T-cell (primary cell): ENCODE measurements around the gene RNASE13. TPM values are rescaled to one million over a fixed set of nuclear protein-coding genes. Genes with fewer than 3 reads are reported as not detected.

Experiments used
- ATAC-seq, 4 experiments: fragments of 200-7000 bp in 3 of 4; fragments of 150-1000 bp in 1 of 4; cut with Tn5 transposase; replicated peaks in 1 of 4; 1 replicate in 3 of 4; 2 replicates in 1 of 4; pipeline ENCODE4 v1.10.0; 2021; ENCODE audit warnings: moderate library complexity in 3 of 4, mild to moderate bottlenecking in 2 of 4, moderate number of reproducible peaks in 1 of 4
- CTCF ChIA-PET, 2 donors: fragments of 300-600 bp; sonication (Branson Sonifier 250); formaldehyde crosslinking; loops; one replicate each; lab custom pipeline; 2022; ENCODE audit warnings: antibody characterized with exemption in 2 of 2; lab: Charles Lee
- POLR2A ChIA-PET, 2 donors: fragments of 300-600 bp; sonication (Branson Sonifier 250); formaldehyde crosslinking; loops; one replicate each; lab custom pipeline; 2022; ENCODE audit warnings: antibody characterized with exemption in 2 of 2; lab: Charles Lee
- DNase-seq, 35 experiments: peaks; one replicate each; pipeline versions ENCODE4 v3.0.0 to v3.0.0-alpha.2; 2013 to 2023
- H3K27ac ChIP-seq: one replicate; pipeline ENCODE4 v1.5.1; 2013; ENCODE audit warnings: low read length
- H3K27me3 ChIP-seq, 2 experiments: replicated peaks in 1 of 2; 1 replicate in 1 of 2; 2 replicates in 1 of 2; pipeline versions ENCODE4 v1.6.1 to v1.7.0; 2013; ENCODE audit warnings: low read length in 1 of 2, mixed read lengths in 1 of 2; ENCODE audit not compliant: control insufficient read depth in 2 of 2, insufficient read depth in 2 of 2; ENCODE audit errors: extremely low read depth in 1 of 2
- H3K36me3 ChIP-seq, 2 donors: 1 replicate in 1 of 2; 2 replicates in 1 of 2; pipeline versions ENCODE4 v1.6.1 to v1.7.0; 2013; ENCODE audit warnings: low read length in 1 of 2; ENCODE audit not compliant: control insufficient read depth in 2 of 2, insufficient read depth in 1 of 2; ENCODE audit errors: extremely low read depth in 1 of 2
- H3K4me1 ChIP-seq, 2 experiments: 1 replicate in 1 of 2; 2 replicates in 1 of 2; pipeline versions ENCODE4 v1.6.1 to v1.7.0; 2013; ENCODE audit warnings: low read length in 2 of 2, mixed read lengths in 1 of 2; ENCODE audit not compliant: insufficient read depth in 2 of 2, control insufficient read depth in 1 of 2; ENCODE audit errors: extremely low read depth in 1 of 2
- H3K4me3 ChIP-seq, 2 donors: 1 replicate in 1 of 2; 2 replicates in 1 of 2; pipeline versions ENCODE4 v1.5.1 to v1.7.0; 2013; ENCODE audit warnings: mild to moderate bottlenecking in 2 of 2, low read length in 1 of 2, moderate library complexity in 1 of 2; ENCODE audit not compliant: control insufficient read depth in 1 of 2; ENCODE audit errors: extremely low read depth in 1 of 2
- H3K9me3 ChIP-seq: 2 replicates; pipeline ENCODE4 v1.7.0; 2013
- H3K27ac Mint-ChIP-seq, 2 donors: one replicate each; pipeline ENCODE4 v1.8.0; 2020 to 2021; ENCODE audit warnings: mild to moderate bottlenecking in 2 of 2, mixed read lengths in 2 of 2
- H3K27me3 Mint-ChIP-seq, 2 donors: one replicate each; pipeline ENCODE4 v1.8.0; 2021 to 2022; ENCODE audit warnings: mixed read lengths in 2 of 2
- H3K36me3 Mint-ChIP-seq: one replicate; pipeline ENCODE4 v1.8.0; 2021; ENCODE audit warnings: mixed read lengths
- H3K4me1 Mint-ChIP-seq, 3 donors: one replicate each; pipeline ENCODE4 v1.8.0; 2020 to 2022; ENCODE audit warnings: mixed read lengths in 3 of 3, mild to moderate bottlenecking in 1 of 3
- H3K4me3 Mint-ChIP-seq, 3 donors: one replicate each; pipeline ENCODE4 v1.8.0; 2020 to 2022; ENCODE audit warnings: mild to moderate bottlenecking in 3 of 3, mixed read lengths in 3 of 3, moderate library complexity in 3 of 3
- H3K9me3 Mint-ChIP-seq, 3 donors: one replicate each; pipeline ENCODE4 v1.8.0; 2020 to 2022; ENCODE audit warnings: mixed read lengths in 3 of 3
- WGBS: methylation state at CpG from one replicate; pipeline ENCODE4 v1.1.5; 2013; ENCODE audit warnings: missing lambda C conversion rate; ENCODE audit not compliant: insufficient coverage; 5-methylcytosine and 5-hydroxymethylcytosine counted together
- total RNA-seq, 35 experiments: library from RNA in 6 of 35; stranded (reverse) in 6 of 35; fragments of 120-200 nt in 1 of 35; gene quantifications; one replicate each; pipeline versions ENCODE4 v1.2.1 to v1.2.4 and lab custom pipeline; 2013 to 2026

Gene RNASE13
- total RNA-seq, 5 donors from 2014 or later (not counting 1 experiment from before 2014, with no cell fraction given): not detected

DNA sequence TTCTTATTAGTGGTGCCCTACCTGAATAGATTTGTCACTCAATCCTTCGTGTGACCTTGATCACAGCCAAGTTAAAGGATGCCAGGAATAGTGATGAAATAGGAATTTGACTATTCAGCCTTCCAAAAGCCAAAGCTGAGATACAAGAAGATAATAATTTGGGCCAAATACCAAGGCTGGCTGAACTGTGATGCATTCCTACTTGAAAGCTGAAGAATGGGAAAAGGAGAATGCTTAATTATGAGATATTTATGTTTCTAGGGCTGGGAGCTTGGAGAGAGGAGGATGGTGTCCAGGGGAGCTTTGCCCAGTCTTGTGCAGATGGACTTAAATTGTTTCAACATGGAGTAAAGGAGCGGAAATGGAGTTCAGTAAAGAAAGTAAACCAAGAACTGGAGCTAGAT is 12.8 kb upstream of the RNASE13 start:
- H3K4me1 ChIP-seq: peaks cover 0 to 8% of the 10 kb centered on the region in 2 experiments
- no peak overlapping the region for H3K27ac ChIP-seq

DNA sequence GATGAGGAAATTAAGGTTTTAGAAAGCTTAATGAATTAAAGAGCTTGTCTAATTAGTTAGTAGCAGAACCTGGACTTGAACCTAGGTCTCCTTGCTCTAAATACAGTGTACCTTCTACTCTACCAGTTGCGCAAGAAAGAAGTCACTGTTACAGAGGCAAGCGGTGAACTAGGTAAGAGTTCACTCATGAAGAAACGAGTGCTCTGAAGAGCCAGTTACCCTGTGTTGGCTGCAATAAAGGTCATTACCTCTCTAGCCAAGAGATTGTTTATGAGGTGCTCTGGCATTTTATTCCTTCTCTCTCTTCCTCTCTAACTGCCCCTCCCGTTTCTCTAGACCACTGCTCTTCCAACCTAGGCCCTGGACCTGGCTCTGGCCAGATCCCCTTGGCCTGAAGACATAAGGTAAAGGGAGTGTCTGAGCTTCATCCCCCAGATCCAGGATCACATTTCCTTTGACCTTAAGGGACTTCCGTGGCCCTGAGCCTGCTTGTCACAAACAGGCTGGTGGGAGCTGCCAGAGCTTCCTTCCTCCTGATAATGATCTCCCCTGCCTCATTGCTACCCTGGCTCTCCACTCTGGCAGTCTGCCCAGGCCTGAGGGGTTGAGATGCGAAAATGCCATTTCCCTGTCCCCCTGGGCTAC is 9.5 kb upstream of the RNASE13 start:
- H3K4me3 Mint-ChIP-seq: peak overlapping the region in 1 of 3 donors; percentile 12
- Histone ChIP-seq H3K36me3 (no peaks in the 10 kb centered on the region), H3K27me3 (peaks cover 0 to 8% of the 10 kb centered on the region in 2 experiments), H3K27ac (no peak overlapping the region), H3K4me1 (peaks cover 0 to 8% of the 10 kb centered on the region in 2 experiments), H3K9me3 (no peaks in the 10 kb centered on the region), H3K4me3 (no peak overlapping the region)
- peak in 3 of 35 experiments; percentile 12 to 20 (median 16) for DNase-seq
- POLR2A ChIA-PET: interaction anchor here in 1 of 2 donors (0.6 kb wide), 1 partner anchor 54 kb away, joined by 4 read pairs; no protein-coding TSS in a partner anchor
- WGBS: 37% methylated on average over 2 of the region's 6 CpGs
- H3K27me3 Mint-ChIP-seq: peaks cover 5 to 22% of the 10 kb centered on the region in 2 donors
- H3K36me3 Mint-ChIP-seq: no peaks in the 10 kb centered on the region
- peak in 2 of 4 experiments; percentile 40 to 46 for ATAC-seq
- peak overlapping the region; percentile 23 to 89 for H3K27ac Mint-ChIP-seq
- H3K9me3 Mint-ChIP-seq: no peaks in the 10 kb centered on the region
- CTCF ChIA-PET: interaction anchor here (0.8 to 6.6 kb wide), 5 partner anchors 10 to 60 kb away, joined by 3 to 53 read pairs (median 4); no protein-coding TSS in a partner anchor
- H3K4me1 Mint-ChIP-seq: peaks cover 9 to 16% (median 10%) of the 10 kb centered on the region in 3 donors

More for the DNA sequence above, 12.8 kb upstream of the RNASE13 start:
- ChIA-PET CTCF (interaction anchor here in 1 of 2 donors (0.7 to 1.4 kb wide), 6 partner anchors 14 to 45 kb away, joined by 3 to 4 read pairs (median 3); no protein-coding TSS in a partner anchor), POLR2A (no interaction called here)
- no peaks in the 10 kb centered on the region for H3K9me3 Mint-ChIP-seq
- Histone ChIP-seq H3K9me3 (no peaks in the 10 kb centered on the region), H3K36me3 (no peaks in the 10 kb centered on the region), H3K4me3 (no peak overlapping the region), H3K27me3 (peaks cover 0 to 19% of the 10 kb centered on the region in 2 experiments)
- WGBS: 100% methylated on average over 1 of the region's 2 CpGs
- no peak for DNase-seq
- ATAC-seq: no peak
- H3K27ac Mint-ChIP-seq: no peak overlapping the region
- H3K4me3 Mint-ChIP-seq: no peak overlapping the region
- H3K27me3 Mint-ChIP-seq: peaks cover 5 to 21% of the 10 kb centered on the region in 2 donors
- H3K36me3 Mint-ChIP-seq: no peaks in the 10 kb centered on the region
- peaks cover 9 to 16% (median 10%) of the 10 kb centered on the region in 3 donors for H3K4me1 Mint-ChIP-seq

DNA sequence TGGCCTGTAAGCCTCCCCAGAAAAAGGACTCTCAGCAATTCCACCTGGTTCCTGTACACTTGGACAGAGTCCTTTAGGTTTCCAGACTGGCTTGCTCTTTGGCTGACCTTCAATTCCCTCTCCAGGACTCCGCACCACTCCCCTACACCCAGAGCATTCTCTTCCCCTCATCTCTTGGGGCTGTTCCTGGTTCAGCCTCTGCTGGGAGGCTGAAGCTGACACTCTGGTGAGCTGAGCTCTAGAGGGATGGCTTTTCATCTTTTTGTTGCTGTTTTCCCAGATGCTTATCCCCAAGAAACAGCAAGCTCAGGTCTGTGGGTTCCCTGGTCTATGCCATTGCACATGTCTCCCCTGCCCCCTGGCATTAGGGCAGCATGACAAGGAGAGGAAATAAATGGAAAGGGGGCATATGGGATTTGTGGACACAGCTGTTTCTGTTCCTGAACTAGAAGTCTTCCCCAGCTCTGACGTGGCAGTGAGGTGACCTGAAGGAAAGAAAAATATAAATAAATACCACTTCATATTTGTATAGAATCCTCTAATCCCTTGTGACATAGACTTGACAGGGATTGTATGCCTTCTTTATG is 8.9 kb upstream of the RNASE13 start:
- ATAC-seq (no peak), DNase-seq (no peak)
- Histone ChIP-seq H3K27ac (no peak overlapping the region), H3K27me3 (peaks cover 0 to 8% of the 10 kb centered on the region in 2 experiments), H3K4me1 (peaks cover 0 to 8% of the 10 kb centered on the region in 2 experiments), H3K9me3 (no peaks in the 10 kb centered on the region), H3K4me3 (no peak overlapping the region), H3K36me3 (no peaks in the 10 kb centered on the region)
- H3K27me3 Mint-ChIP-seq: peaks cover 5 to 22% of the 10 kb centered on the region in 2 donors
- ChIA-PET CTCF (interaction anchor here (0.8 to 6.6 kb wide), 5 partner anchors 10 to 61 kb away, joined by 3 to 53 read pairs (median 4); no protein-coding TSS in a partner anchor), POLR2A (interaction anchor here in 1 of 2 donors (0.6 kb wide), 2 partner anchors 48 to 54 kb away, joined by 3 to 4 read pairs; no protein-coding TSS in a partner anchor)
- H3K4me1 Mint-ChIP-seq: peaks cover 9 to 16% (median 10%) of the 10 kb centered on the region in 3 donors
- H3K27ac Mint-ChIP-seq: no peak overlapping the region
- no CpG with 5 or more reads among the region's 2 CpGs for WGBS
- no peak overlapping the region for H3K4me3 Mint-ChIP-seq
- no peaks in the 10 kb centered on the region for H3K36me3 Mint-ChIP-seq
- H3K9me3 Mint-ChIP-seq: no peaks in the 10 kb centered on the region

DNA sequence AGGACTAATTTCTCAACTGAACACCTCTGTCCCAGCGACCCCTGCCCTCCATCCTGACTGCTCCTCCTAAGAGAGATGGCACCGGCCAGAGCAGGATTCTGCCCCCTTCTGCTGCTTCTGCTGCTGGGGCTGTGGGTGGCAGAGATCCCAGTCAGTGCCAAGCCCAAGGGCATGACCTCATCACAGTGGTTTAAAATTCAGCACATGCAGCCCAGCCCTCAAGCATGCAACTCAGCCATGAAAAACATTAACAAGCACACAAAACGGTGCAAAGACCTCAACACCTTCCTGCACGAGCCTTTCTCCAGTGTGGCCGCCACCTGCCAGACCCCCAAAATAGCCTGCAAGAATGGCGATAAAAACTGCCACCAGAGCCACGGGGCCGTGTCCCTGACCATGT is 8.3 kb upstream of the RNASE13 start:
- H3K36me3 ChIP-seq: no peaks in the 10 kb centered on the region
- ChIA-PET POLR2A (interaction anchor here in 1 of 2 donors (0.6 kb wide), 1 partner anchor 47 kb away, joined by 3 read pairs; no protein-coding TSS in a partner anchor), CTCF (interaction anchor here (2.5 to 6.6 kb wide), 2 partner anchors 27 to 28 kb away, joined by 15 to 53 read pairs; no protein-coding TSS in a partner anchor)
- Mint-ChIP-seq H3K4me3 (no peak overlapping the region), H3K9me3 (no peaks in the 10 kb centered on the region), H3K27me3 (peaks cover 5 to 22% of the 10 kb centered on the region in 2 donors), H3K36me3 (no peaks in the 10 kb centered on the region), H3K4me1 (peaks cover 9 to 16% (median 10%) of the 10 kb centered on the region in 3 donors), H3K27ac (no peak overlapping the region)
- H3K9me3 ChIP-seq: no peaks in the 10 kb centered on the region
- peaks cover 0 to 8% of the 10 kb centered on the region in 2 experiments for H3K27me3 ChIP-seq
- no peak overlapping the region for H3K4me3 ChIP-seq
- WGBS: 52% methylated on average over 7 of the region's 8 CpGs
- no peak overlapping the region for H3K27ac ChIP-seq
- DNase-seq: no peak
- peaks cover 0 to 8% of the 10 kb centered on the region in 2 experiments for H3K4me1 ChIP-seq
- no peak for ATAC-seq

DNA sequence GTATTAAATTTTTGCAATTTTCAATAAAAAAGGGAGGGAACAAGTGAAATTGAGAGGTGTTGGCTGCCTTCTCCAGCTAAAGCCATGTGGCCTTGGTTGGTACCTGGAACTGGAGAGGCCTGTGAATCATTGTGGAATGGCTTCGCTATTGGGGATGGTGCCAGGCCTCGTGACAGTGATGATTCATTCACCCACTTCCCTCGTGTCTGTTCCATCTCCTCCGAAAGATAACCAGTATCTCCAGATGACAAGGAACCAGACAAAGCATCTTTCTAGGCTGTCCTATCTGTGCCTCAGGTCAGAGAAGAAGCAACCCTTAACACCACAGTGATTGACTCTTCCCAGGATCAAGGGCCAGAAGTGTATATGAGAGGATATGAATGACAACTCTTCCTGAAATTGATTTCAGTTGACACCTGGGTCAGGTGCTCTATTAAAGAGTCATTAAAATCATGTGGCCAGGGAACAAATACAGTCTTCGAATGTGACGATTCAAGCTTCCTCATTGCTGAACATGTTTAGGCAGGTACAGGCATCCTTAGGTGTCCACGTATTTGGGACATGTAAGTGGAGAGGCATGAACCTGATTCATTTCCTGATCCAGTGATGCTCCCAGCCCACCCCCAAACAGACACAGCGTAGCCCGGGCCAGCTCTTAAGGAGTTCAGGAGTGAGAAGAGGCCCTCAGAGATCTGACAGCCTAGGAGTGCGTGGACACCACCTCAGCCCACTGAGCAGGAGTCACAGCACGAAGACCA is 7.2 kb upstream of the RNASE13 start, which contains the start of gene RNASE7:
Gene RNASE7, plus strand, starts transcription at position 687 of the 758 bp plus-strand sequence. CDS start 631 bp downstream, outside the sequence.
- 85% methylated on average over 4 of the region's 11 CpGs for WGBS
- peaks cover 0 to 8% of the 10 kb centered on the region in 2 experiments for H3K27me3 ChIP-seq
- ATAC-seq: no peak
- H3K4me1 ChIP-seq: peaks cover 0 to 8% of the 10 kb centered on the region in 2 experiments
- CTCF ChIA-PET: interaction anchor here (1.2 to 6.6 kb wide), 4 partner anchors 26 to 183 kb away, joined by 4 to 53 read pairs (median 26); no protein-coding TSS in a partner anchor
- Mint-ChIP-seq H3K9me3 (no peaks in the 10 kb centered on the region), H3K27ac (peak within 1 kb of the TSS in 1 of 2 donors; percentile 35), H3K36me3 (no peaks in the 10 kb centered on the region), H3K4me1 (peaks cover 9 to 16% (median 10%) of the 10 kb centered on the region in 3 donors), H3K27me3 (peaks cover 8 to 22% of the 10 kb centered on the region in 2 donors), H3K4me3 (no peak within 1 kb of the TSS)
- H3K36me3 ChIP-seq: no peaks in the 10 kb centered on the region
- H3K9me3 ChIP-seq: no peaks in the 10 kb centered on the region
- DNase-seq: no peak
- H3K4me3 ChIP-seq: no peak within 1 kb of the TSS
- POLR2A ChIA-PET: no interaction called here
- no peak within 1 kb of the TSS for H3K27ac ChIP-seq
